Left lobe of liver (tissue), 2 donors: ENCODE data around the gene GIMAP2. TPM values are rescaled to one million over a fixed set of nuclear protein-coding genes. Genes with fewer than 3 reads are reported as not detected.

ENCODE experiments used
- ATAC-seq: fragments of 200-7000 bp; cut with Tn5 transposase; one replicate; pipeline ENCODE4 v1.9.1; 2020; ENCODE audit warnings: mild to moderate bottlenecking, moderate library complexity
- DNase-seq: peaks from one replicate; pipeline ENCODE4 v3.0.0-alpha.2; 2020; ENCODE audit warnings: low spot score
- total RNA-seq: library from RNA; stranded (reverse); gene quantifications from one replicate; pipeline ENCODE4 v1.2.1, GENCODE V29; 2021
- donor health status: DM: no; HTN: no; CAD: no; lungs with moderate emphysema.
- donor health status: DM: no; HTN: yes; CAD: no.

GIMAP2 gene
- total RNA-seq, 1 donor from 2014 or later: 5.3 TPM

GRCh38 chr7:150731916-150732315, 46.4 kb downstream of the GIMAP2 start:
- ATAC-seq: no peak

GRCh38 chr7:150732786-150733481, 47.4 kb downstream of the GIMAP2 start:
- DNase-seq (no peak), ATAC-seq (no peak)

More at GRCh38 chr7:150731916-150732315, 46.4 kb downstream of the GIMAP2 start:
- no peak for DNase-seq

- ATAC-seq (no peak), DNase-seq (no peak)
Observed at GRCh38 chr7:150733482-150734095, 48.1 kb downstream of the GIMAP2 start.

- DNase-seq (no peak), ATAC-seq (no peak)
Observed at GRCh38 chr7:150734254-150734653, 48.7 kb downstream of the GIMAP2 start.

GRCh38 chr7:150735596-150736358, 50.3 kb downstream of the GIMAP2 start:
- ATAC-seq (no peak), DNase-seq (no peak)

DNA sequence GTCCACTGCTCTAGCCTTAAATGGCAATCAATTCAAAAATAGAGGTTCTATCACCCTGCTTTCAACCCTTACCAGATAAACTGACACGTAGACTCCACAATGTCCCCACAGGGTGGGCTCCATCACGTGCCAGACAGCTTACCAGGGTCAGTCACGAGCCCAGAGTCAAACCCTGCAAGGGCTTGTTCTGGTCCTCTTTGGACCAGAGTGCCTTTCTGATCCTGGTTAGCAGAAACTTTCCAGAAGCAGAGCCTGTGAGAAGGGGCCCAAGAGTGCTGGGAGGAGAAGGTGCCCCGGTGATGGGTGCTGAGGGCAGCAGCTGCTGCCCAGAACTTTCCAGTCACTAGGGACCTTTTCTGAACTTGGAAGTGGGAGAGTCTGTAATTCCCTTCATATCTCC, 51.4 kb downstream of the GIMAP2 start:
- ATAC-seq (no peak), DNase-seq (no peak)

- peak; percentile 44 for ATAC-seq
- no peak for DNase-seq
Observed at GRCh38 chr7:150737265-150738055, 52.0 kb downstream of the GIMAP2 start, which contains the start of gene GIMAP5. Gene GIMAP5, plus strand, starts transcription at chr7:150737418. Its CDS starts 3,467 bp downstream, at chr7:150740885.

GRCh38 chr7:150738092-150738491, 52.6 kb downstream of the GIMAP2 start:
- DNase-seq: no peak
- ATAC-seq: no peak

- DNase-seq: no peak
- peak; percentile 34 for ATAC-seq
Observed at GRCh38 chr7:150738591-150739001, 53.1 kb downstream of the GIMAP2 start.

DNA sequence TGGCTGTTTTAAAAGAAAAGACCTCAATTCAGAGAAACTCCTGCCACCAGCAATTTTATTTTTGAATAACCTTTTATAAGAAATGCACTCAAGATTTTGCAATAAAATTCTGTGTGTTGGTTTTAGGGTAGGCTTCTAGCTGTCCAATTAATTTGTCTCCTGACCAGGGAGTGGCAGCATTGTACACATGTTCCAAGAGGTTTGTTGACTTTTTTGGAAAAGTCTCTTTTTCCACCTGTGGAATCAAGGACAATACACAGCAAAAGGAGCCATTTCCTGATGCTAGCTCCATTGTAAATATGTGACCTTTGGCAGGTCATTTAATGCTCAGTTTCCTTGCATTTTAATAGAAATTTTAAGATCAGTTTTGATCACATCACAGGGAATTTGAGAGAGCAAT, 53.5 kb downstream of the GIMAP2 start:
- peak; percentile 89 for ATAC-seq
- DNase-seq: no peak

DNA sequence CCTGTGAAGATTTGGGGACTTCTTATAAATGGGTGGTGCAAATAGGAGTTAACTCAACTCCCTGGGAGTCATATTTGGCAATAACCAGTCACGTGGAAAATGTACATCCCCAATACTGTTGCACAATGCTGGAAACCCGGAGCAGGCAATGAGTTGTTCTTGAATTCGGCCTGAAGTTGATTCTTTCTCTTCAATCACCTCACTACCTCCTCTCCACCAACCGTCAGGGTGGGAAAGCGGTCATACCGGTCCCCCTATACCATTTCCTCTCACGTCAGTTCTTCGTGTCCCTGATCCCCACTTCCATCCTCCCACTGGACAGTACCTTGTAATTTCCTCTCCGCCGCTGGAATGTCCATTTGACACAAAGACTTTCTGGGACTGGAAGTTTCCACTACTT, 54.5 kb downstream of the GIMAP2 start:
- DNase-seq: no peak
- ATAC-seq: no peak

- no peak for DNase-seq
Observed at GRCh38 chr7:150742286-150742968, 56.9 kb downstream of the GIMAP2 start.

More at GRCh38 chr7:150742286-150742968, 56.9 kb downstream of the GIMAP2 start:
- ATAC-seq: no peak

Other genes starting within 250 kb of the GIMAP2 start
- 4.4 TPM for gene GIMAP8, start 235.1 kb upstream of the GIMAP2 start, total RNA-seq
- 4.4 TPM for gene GIMAP7, start 170.8 kb upstream of the GIMAP2 start, total RNA-seq
- 9.8 TPM for gene GIMAP4, start 118.3 kb upstream of the GIMAP2 start, total RNA-seq
- gene GIMAP6, start 53.3 kb upstream of the GIMAP2 start, total RNA-seq: 6.5 TPM
- gene GIMAP1, start 30.9 kb downstream of the GIMAP2 start, total RNA-seq: 1.4 TPM
- 3.7 TPM for gene GIMAP5, start 51.7 kb downstream of the GIMAP2 start, total RNA-seq
- 906 TPM for gene TMEM176B, start 114.7 kb downstream of the GIMAP2 start, total RNA-seq
- 449 TPM for gene TMEM176A, start 115.1 kb downstream of the GIMAP2 start, total RNA-seq
- gene AOC1, start 166.8 kb downstream of the GIMAP2 start, total RNA-seq: 18.9 TPM